Left ventricle myocardium superior (tissue), 1 donor: Measurements from ENCODE around the gene TBC1D5. TPM values are rescaled to one million over a fixed set of nuclear protein-coding genes. Genes with fewer than 3 reads are reported as not detected.

Source experiments
- ATAC-seq: fragments of 200-7000 bp; cut with Tn5 transposase; one replicate; pipeline ENCODE4 v1.9.1; 2020; ENCODE audit warnings: mild to moderate bottlenecking, moderate library complexity
- DNase-seq: peaks from one replicate; pipeline ENCODE4 v3.0.0-alpha.2; 2020
- intact Hi-C: fragments of 100-400 bp; cut with micrococcal nuclease; formaldehyde crosslinking; loops from one replicate; pipeline ENCODE4 v1.11.0; 2022
- total RNA-seq: library from RNA; stranded (reverse); fragmentation: NEBNext Ultra II Directional; extraction: Animal tissue kit (Norgen Biotek cat#: 25700); gene quantifications from one replicate; pipeline ENCODE4 v1.2.1, GENCODE V29; 2021
- donor health status: DM: no; HTN: yes; CAD: no; lungs with severe emphysema.

Gene TBC1D5
- total RNA-seq, 1 donor from 2014 or later, result 27.1 TPM

- DNase-seq (no peak), ATAC-seq (peak; percentile 72)
- intact Hi-C loops, result no loop called here
These were observed 551.9 kb downstream of the TBC1D5 start for GRCh38 chr3:17190353-17191078.

GRCh38 chr3:17188378-17188777 lies 554.1 kb downstream of the TBC1D5 start:
- intact Hi-C loops, result no loop called here
- ATAC-seq, result peak; percentile 43
- no peak for DNase-seq

GRCh38 chr3:17187589-17188184 lies 554.7 kb downstream of the TBC1D5 start:
- no peak for DNase-seq
- ATAC-seq, result peak; percentile 63
- intact Hi-C loops, result no loop called here

GRCh38 chr3:17183951-17184550 lies 558.4 kb downstream of the TBC1D5 start:
- intact Hi-C loops, result no loop called here

GRCh38 chr3:17182166-17182565 lies 560.3 kb downstream of the TBC1D5 start:
- ATAC-seq, result no peak
- no peak for DNase-seq
- intact Hi-C loops, result no loop called here

More at GRCh38 chr3:17183951-17184550, 558.4 kb downstream of the TBC1D5 start:
- DNase-seq (no peak), ATAC-seq (no peak)

GRCh38 chr3:17181413-17181907 lies 561.0 kb downstream of the TBC1D5 start:
- intact Hi-C loops, result no loop called here
- DNase-seq (no peak), ATAC-seq (peak; percentile 11)

- peak; percentile 85 for ATAC-seq
- intact Hi-C loops, result no loop called here
- peak; percentile 39 for DNase-seq
These were observed 562.8 kb downstream of the TBC1D5 start for GRCh38 chr3:17179381-17180205.

- DNase-seq, result no peak
- no peak for ATAC-seq
- intact Hi-C loops, result no loop called here
These were observed 565.7 kb downstream of the TBC1D5 start for GRCh38 chr3:17176757-17177156.

- intact Hi-C loops, result no loop called here
- DNase-seq (no peak), ATAC-seq (peak; percentile 58)
These were observed 567.1 kb downstream of the TBC1D5 start for GRCh38 chr3:17175187-17175807.

GRCh38 chr3:17166369-17166768 lies 576.1 kb downstream of the TBC1D5 start:
- no peak for ATAC-seq
- no peak for DNase-seq
- intact Hi-C loops, result no loop called here

- intact Hi-C loops, result no loop called here
- ATAC-seq (no peak), DNase-seq (no peak)
These were observed 580.3 kb downstream of the TBC1D5 start for GRCh38 chr3:17162116-17162515.

- DNase-seq (no peak), ATAC-seq (no peak)
- intact Hi-C loops, result no loop called here
These were observed 581.8 kb downstream of the TBC1D5 start for GRCh38 chr3:17160597-17160996.

- DNase-seq, result peak; percentile 73
- ATAC-seq, result peak; percentile 90
- intact Hi-C loops, result no loop called here
These were observed 583.3 kb downstream of the TBC1D5 start for GRCh38 chr3:17158941-17159682.

- peak; percentile 68 for ATAC-seq
- intact Hi-C loops, result no loop called here
- DNase-seq, result no peak
These were observed 584.7 kb downstream of the TBC1D5 start for GRCh38 chr3:17157713-17158112.

GRCh38 chr3:17156864-17157263 lies 585.6 kb downstream of the TBC1D5 start:
- intact Hi-C loops, result no loop called here
- DNase-seq (no peak), ATAC-seq (no peak)

- DNase-seq (no peak), ATAC-seq (no peak)
- intact Hi-C loops, result no loop called here
These were observed 586.5 kb downstream of the TBC1D5 start for GRCh38 chr3:17155951-17156350.

- ATAC-seq (no peak), DNase-seq (no peak)
- intact Hi-C loops, result no loop called here
These were observed 587.5 kb downstream of the TBC1D5 start for GRCh38 chr3:17154941-17155340.

GRCh38 chr3:17154221-17154620 lies 588.2 kb downstream of the TBC1D5 start:
- intact Hi-C loops, result no loop called here
- no peak for DNase-seq
- ATAC-seq, result no peak
